Amniotic stem cell (primary cell): Measurements from ENCODE around the gene CHST7.
A peak's percentile ranks its signal among the peaks of the same experiment; 100 is the strongest.
"Not testable (repeated sequence)": the region's sequence is repeated elsewhere in the genome, so short reads cannot be mapped to it uniquely, and the experiment has no call there.

Source experiments
- DNase-seq: peaks from one replicate; lab custom pipeline; 2025; lab: John Stamatoyannopoulos, UW

Gene CHST7

GRCh38 chrX:46573331-46573891 lies at the start of gene CHST7:
Gene CHST7 (plus strand): TSS chrX:46573765. CDS start chrX:46573932, 167 bp downstream.
- DNase-seq, result peak; percentile 11

- not testable (repeated sequence) for DNase-seq
Measured at GRCh38 chrX:46528640-46529039, 44.9 kb upstream of the CHST7 start.

- not testable (repeated sequence) for DNase-seq
Measured at GRCh38 chrX:46529740-46530403, 43.7 kb upstream of the CHST7 start.

GRCh38 chrX:46530404-46530908 lies 43.1 kb upstream of the CHST7 start:
- not testable (repeated sequence) for DNase-seq

GRCh38 chrX:46531442-46531841 lies 42.1 kb upstream of the CHST7 start:
- DNase-seq, result no peak

GRCh38 chrX:46543441-46543840 lies 30.1 kb upstream of the CHST7 start:
- DNase-seq, result no peak

- not testable (repeated sequence) for DNase-seq
Measured at GRCh38 chrX:46544527-46544926, 29.0 kb upstream of the CHST7 start.

GRCh38 chrX:46545111-46546005 lies 28.2 kb upstream of the CHST7 start, which contains the start of gene ZNF674:
Gene ZNF674 (minus strand): TSS chrX:46545421. CDS start chrX:46542087, 3,334 bp downstream.
- peak; percentile 79 for DNase-seq

GRCh38 chrX:46547857-46548256 lies 25.7 kb upstream of the CHST7 start:
- no peak for DNase-seq

- DNase-seq, result no peak
Measured at GRCh38 chrX:46549914-46550313, 23.7 kb upstream of the CHST7 start.

- DNase-seq, result no peak
Measured at GRCh38 chrX:46551494-46552128, 22.0 kb upstream of the CHST7 start.

- DNase-seq, result no peak
Measured at GRCh38 chrX:46553935-46554334, 19.6 kb upstream of the CHST7 start.

- no peak for DNase-seq
Measured at GRCh38 chrX:46554942-46555341, 18.6 kb upstream of the CHST7 start.

- no peak for DNase-seq
Measured at GRCh38 chrX:46559062-46559461, 14.5 kb upstream of the CHST7 start.

GRCh38 chrX:46561824-46562657 lies 11.5 kb upstream of the CHST7 start:
- no peak for DNase-seq

- no peak for DNase-seq
Measured at GRCh38 chrX:46567388-46567787, 6.2 kb upstream of the CHST7 start.

GRCh38 chrX:46569621-46570020 lies 3.9 kb upstream of the CHST7 start:
- DNase-seq, result no peak

GRCh38 chrX:46571423-46572339 lies 1.9 kb upstream of the CHST7 start:
- DNase-seq, result no peak

- no peak for DNase-seq
Measured at GRCh38 chrX:46572340-46572936, 1.1 kb upstream of the CHST7 start.
